Osteocyte (in vitro differentiated cells): Measurements from ENCODE around the gene EXOC4. TPM values are rescaled to one million over a fixed set of nuclear protein-coding genes. Genes with fewer than 3 reads are reported as not detected.

Experiments
- DNase-seq: peaks from one replicate; pipeline ENCODE4 v3.0.0; 2021; ENCODE audit warnings: mixed read lengths; ENCODE audit not compliant: unreplicated experiment; ENCODE audit errors: extremely low spot score
- H3K27ac Mint-ChIP-seq: one replicate; pipeline ENCODE4 v1.8.0; 2021; ENCODE audit warnings: mild to moderate bottlenecking, mixed read lengths; ENCODE audit not compliant: unreplicated experiment
- H3K27me3 Mint-ChIP-seq: one replicate; pipeline ENCODE4 v1.8.0; 2021; ENCODE audit warnings: mixed read lengths; ENCODE audit not compliant: unreplicated experiment
- H3K36me3 Mint-ChIP-seq: one replicate; pipeline ENCODE4 v1.8.0; 2021; ENCODE audit warnings: mixed read lengths; ENCODE audit not compliant: unreplicated experiment
- H3K4me1 Mint-ChIP-seq: one replicate; pipeline ENCODE4 v1.8.0; 2021; ENCODE audit warnings: mixed read lengths; ENCODE audit not compliant: unreplicated experiment
- H3K4me3 Mint-ChIP-seq: one replicate; pipeline ENCODE4 v1.8.0; 2021; ENCODE audit warnings: mild to moderate bottlenecking, moderate library complexity, mixed read lengths; ENCODE audit not compliant: unreplicated experiment
- H3K9me3 Mint-ChIP-seq: one replicate; pipeline ENCODE4 v1.8.0; 2021; ENCODE audit warnings: mixed read lengths; ENCODE audit not compliant: unreplicated experiment
- CTCF ChIP-seq: fragments of 200-600 bp; sonication (generic); IDR thresholded peaks from 2 replicates; pipeline ENCODE4 v1.5.0; 2021; ENCODE audit warnings: antibody characterized with exemption, mild to moderate bottlenecking, moderate library complexity
- total RNA-seq: library from RNA; stranded (reverse); gene quantifications from 2 replicates; pipeline ENCODE4 v1.2.1, GENCODE V29; 2021

EXOC4 gene
- total RNA-seq, 1 donor from 2014 or later = 99.9 TPM

GRCh38 chr7:133293384-133294160 lies 40.7 kb downstream of the EXOC4 start:
- no peaks in the 10 kb centered on the region for H3K9me3 Mint-ChIP-seq
- H3K36me3 Mint-ChIP-seq = peaks cover 35% of the 10 kb centered on the region
- no peak for TF ChIP-seq CTCF
- H3K4me3 Mint-ChIP-seq = no peak overlapping the region
- no peak for DNase-seq
- H3K27ac Mint-ChIP-seq = no peak overlapping the region
- peaks cover 5% of the 10 kb centered on the region for H3K4me1 Mint-ChIP-seq
- H3K27me3 Mint-ChIP-seq = no peaks in the 10 kb centered on the region

- H3K27ac Mint-ChIP-seq = no peak overlapping the region
- H3K27me3 Mint-ChIP-seq = no peaks in the 10 kb centered on the region
- peaks cover 30% of the 10 kb centered on the region for H3K36me3 Mint-ChIP-seq
- H3K4me1 Mint-ChIP-seq = peaks cover 8% of the 10 kb centered on the region
- DNase-seq = no peak
- no peak overlapping the region for H3K4me3 Mint-ChIP-seq
- no peaks in the 10 kb centered on the region for H3K9me3 Mint-ChIP-seq
- TF ChIP-seq CTCF = no peak
Measured at GRCh38 chr7:133294234-133294633, 41.4 kb downstream of the EXOC4 start.

- H3K4me1 Mint-ChIP-seq = peaks cover 18% of the 10 kb centered on the region
- no peak for TF ChIP-seq CTCF
Measured at GRCh38 chr7:133295484-133295883, 42.6 kb downstream of the EXOC4 start.

GRCh38 chr7:133297093-133297492 lies 44.2 kb downstream of the EXOC4 start:
- TF ChIP-seq CTCF = no peak
- Mint-ChIP-seq H3K4me1 (peaks cover 29% of the 10 kb centered on the region), H3K27me3 (no peaks in the 10 kb centered on the region), H3K36me3 (peaks cover 10% of the 10 kb centered on the region), H3K4me3 (no peak overlapping the region), H3K27ac (no peak overlapping the region), H3K9me3 (no peaks in the 10 kb centered on the region)
- no peak for DNase-seq

More at GRCh38 chr7:133295484-133295883, 42.6 kb downstream of the EXOC4 start:
- Mint-ChIP-seq H3K27me3 (no peaks in the 10 kb centered on the region), H3K4me3 (no peak overlapping the region), H3K36me3 (peaks cover 20% of the 10 kb centered on the region), H3K9me3 (no peaks in the 10 kb centered on the region), H3K27ac (no peak overlapping the region)
- no peak for DNase-seq

- no peak overlapping the region for H3K4me3 Mint-ChIP-seq
- no peak for TF ChIP-seq CTCF
- DNase-seq = no peak
- no peaks in the 10 kb centered on the region for H3K9me3 Mint-ChIP-seq
- H3K27ac Mint-ChIP-seq = no peak overlapping the region
- no peaks in the 10 kb centered on the region for H3K27me3 Mint-ChIP-seq
- H3K36me3 Mint-ChIP-seq = peaks cover 5% of the 10 kb centered on the region
- peaks cover 25% of the 10 kb centered on the region for H3K4me1 Mint-ChIP-seq
Measured at GRCh38 chr7:133298080-133298479, 45.2 kb downstream of the EXOC4 start.
